Right lobe of liver (tissue), 6 donors: ENCODE measurements around the gene EYA4. TPM values are rescaled to one million over a fixed set of nuclear protein-coding genes. Genes with fewer than 3 reads are reported as not detected.

ENCODE experiments used
- ATAC-seq, 4 donors: fragments of 200-7000 bp; cut with Tn5 transposase; one replicate each; pipeline ENCODE4 v1.9.1; 2020; ENCODE audit warnings: mild to moderate bottlenecking in 4 of 4, moderate library complexity in 4 of 4
- DNase-seq, 3 donors: peaks; one replicate each; pipeline ENCODE4 v3.0.0-alpha.2; 2020
- H3K27ac ChIP-seq, 3 donors: fragments of 200-600 bp; one replicate each; pipeline ENCODE4 v1.8.0; 2022
- H3K27me3 ChIP-seq, 2 donors: fragments of 200-600 bp; one replicate each; pipeline ENCODE4 v1.8.0; 2022
- H3K36me3 ChIP-seq, 4 donors: fragments of 200-600 bp; sonication (generic) in 1 of 4; one replicate each; pipeline versions ENCODE4 v1.5.1 to v1.8.0; 2017 to 2022; ENCODE audit warnings: control low read depth in 1 of 4
- H3K4me1 ChIP-seq, 4 donors: fragments of 200-600 bp; sonication (generic) in 1 of 4; one replicate each; pipeline versions ENCODE4 v1.5.1 to v1.8.0; 2017 to 2022; ENCODE audit warnings: control low read depth in 1 of 4
- H3K4me3 ChIP-seq, 3 donors: fragments of 200-600 bp; one replicate each; pipeline ENCODE4 v1.8.0; 2022
- H3K9me3 ChIP-seq, 4 donors: fragments of 200-600 bp; sonication (generic) in 1 of 4; one replicate each; pipeline versions ENCODE4 v1.5.1 to v1.8.0; 2017 to 2022; ENCODE audit warnings: control low read depth in 1 of 4
- CTCF ChIP-seq, 4 donors: fragments of 200-600 bp in 3 of 4; fragments of 450-650 bp in 1 of 4; IDR thresholded peaks; one replicate each; pipeline versions ENCODE4 v1.5.1 to v1.8.0; 2016 to 2022; ENCODE audit warnings: antibody characterized with exemption in 4 of 4, mild to moderate bottlenecking in 2 of 4
- POLR2A ChIP-seq: fragments of 450-650 bp; IDR thresholded peaks from one replicate; pipeline ENCODE4 v1.6.1; 2017; ENCODE audit warnings: antibody characterized with exemption, mild to moderate bottlenecking
- WGBS: methylation state at CpG from one replicate; pipeline ENCODE4 v1.1.6; 2018; ENCODE audit warnings: low coverage, low lambda C conversion rate; ENCODE audit not compliant: insufficient coverage; ENCODE audit errors: missing lambda C conversion rate; 5-methylcytosine and 5-hydroxymethylcytosine counted together
- intact Hi-C, 2 donors: fragments of 100-400 bp; cut with DNase I; formaldehyde crosslinking; loops; one replicate each; pipeline versions ENCODE4 v1.11.2 to v1.14.1; 2022
- total RNA-seq, 6 experiments: library from RNA; depleted of rRNA in 2 of 6; stranded (reverse); fragments of >200 nt in 2 of 6; fragmentation: NEBNext Ultra II Directional in 3 of 6; extraction: Animal tissue kit (Norgen Biotek cat#: 25700) in 3 of 6; gene quantifications; one replicate each; pipeline versions ENCODE4 v1.1.0 to v1.2.4, GENCODE V29; 2016 to 2023
- donor health status: DM: no; HTN: yes; CAD: no.
- donor health status: DM: no; HTN: no; CAD: no.
- donor health status: DM: no; HTN: no; CAD: no.
- donor health status: DM: no; HTN: yes; CAD: no.
- donor health status: DM: no; HTN: yes; CAD: no.

EYA4 gene
- total RNA-seq, 6 experiments from 2014 or later = 0.09 to 0.37 (median 0.35) TPM; not detected in 1

GRCh38 chr6:133358574-133359150 lies 117.5 kb downstream of the EYA4 start:
- WGBS = 67% methylated on average over 5 of the region's 5 CpGs
- Histone ChIP-seq H3K4me1 (no peaks in the 10 kb centered on the region), H3K36me3 (no peaks in the 10 kb centered on the region), H3K27me3 (no peaks in the 10 kb centered on the region), H3K4me3 (no peak overlapping the region), H3K9me3 (no peaks in the 10 kb centered on the region), H3K27ac (no peak overlapping the region)
- intact Hi-C loops = no loop called here
- TF ChIP-seq CTCF (IDR thresholded peaks at IDR 0.05) = no peak
- TF ChIP-seq POLR2A = no peak
- ATAC-seq (no peak), DNase-seq (no peak)

DNA sequence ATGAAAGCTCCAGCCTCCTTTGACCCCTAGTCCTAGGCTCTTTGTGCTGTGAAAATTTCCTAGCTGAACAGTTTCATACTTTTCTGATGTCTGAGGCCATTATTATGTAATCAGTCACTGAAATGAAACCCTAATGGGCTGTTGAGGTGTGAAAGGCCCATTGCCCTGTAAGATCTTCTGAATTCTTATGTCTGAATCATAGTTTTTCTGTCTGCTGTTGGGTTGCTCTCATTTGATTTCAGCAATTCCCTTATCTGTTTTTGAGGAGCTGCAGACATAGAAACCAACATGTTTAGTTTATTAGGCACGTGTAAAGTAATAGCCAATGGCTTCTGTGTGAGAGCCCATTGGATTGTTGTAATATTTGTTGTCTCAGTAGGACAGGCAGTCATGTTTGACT lies 118.1 kb downstream of the EYA4 start:
- TF ChIP-seq POLR2A = no peak
- no peak for TF ChIP-seq CTCF (IDR thresholded peaks at IDR 0.05)

DNA sequence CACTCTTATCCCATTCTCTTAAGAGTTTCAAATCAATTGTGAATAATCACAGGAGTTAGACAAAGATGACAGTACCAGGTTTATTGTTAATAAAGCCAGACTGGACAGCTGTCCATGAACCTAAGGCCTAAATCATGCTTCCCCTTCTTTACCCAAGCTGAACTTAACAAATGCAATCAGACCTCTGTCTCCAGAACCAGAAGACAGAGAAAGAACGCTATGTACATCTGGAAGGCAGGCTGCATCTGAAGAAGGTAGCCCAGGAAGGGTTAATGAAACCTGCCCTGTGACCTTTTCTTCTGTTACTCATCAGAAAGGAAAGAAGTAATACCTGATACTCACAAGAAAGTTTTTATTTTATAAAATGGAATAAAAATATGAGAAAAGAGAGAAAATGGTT lies 118.6 kb downstream of the EYA4 start:
- intact Hi-C loops = no loop called here
- ATAC-seq = no peak
- 75% methylated on average over 1 of the region's 1 CpG for WGBS
- H3K27ac ChIP-seq = no peak overlapping the region
- H3K27me3 ChIP-seq = no peaks in the 10 kb centered on the region
- no peak overlapping the region for H3K4me3 ChIP-seq
- no peak for DNase-seq
- H3K4me1 ChIP-seq = no peaks in the 10 kb centered on the region
- no peaks in the 10 kb centered on the region for H3K36me3 ChIP-seq
- no peaks in the 10 kb centered on the region for H3K9me3 ChIP-seq
- TF ChIP-seq CTCF (IDR thresholded peaks at IDR 0.05) = no peak
- no peak for TF ChIP-seq POLR2A

More for the DNA sequence above, 118.1 kb downstream of the EYA4 start:
- ATAC-seq (no peak), DNase-seq (no peak)
- no peaks in the 10 kb centered on the region for H3K27me3 ChIP-seq
- no peaks in the 10 kb centered on the region for H3K4me1 ChIP-seq
- intact Hi-C loops = no loop called here
- no peaks in the 10 kb centered on the region for H3K36me3 ChIP-seq
- WGBS = 89% methylated on average over 1 of the region's 1 CpG
- no peaks in the 10 kb centered on the region for H3K9me3 ChIP-seq
- H3K4me3 ChIP-seq = no peak overlapping the region
- H3K27ac ChIP-seq = no peak overlapping the region

DNA sequence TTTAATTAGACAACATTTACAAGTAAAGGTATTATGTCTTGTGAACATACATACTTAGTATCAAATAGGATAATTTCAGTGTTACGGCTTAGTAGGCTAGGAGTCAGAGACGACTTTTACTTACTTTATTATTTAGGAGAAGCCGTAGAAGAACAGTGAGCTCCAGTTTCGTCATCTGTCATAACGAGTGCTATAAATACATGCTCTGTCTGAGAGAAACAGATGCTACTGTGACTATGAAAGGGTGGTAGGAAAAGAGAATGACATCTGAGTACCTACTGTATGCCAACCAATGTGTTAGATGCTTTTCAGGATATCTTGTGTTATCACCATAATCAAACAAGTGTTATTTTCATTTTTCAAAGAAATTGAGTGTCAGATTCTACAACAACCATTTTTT lies 119.0 kb downstream of the EYA4 start:
- TF ChIP-seq CTCF (IDR thresholded peaks at IDR 0.05) (no peak), POLR2A (no peak)
- Histone ChIP-seq H3K36me3 (no peaks in the 10 kb centered on the region), H3K27ac (no peak overlapping the region), H3K27me3 (no peaks in the 10 kb centered on the region), H3K4me1 (no peaks in the 10 kb centered on the region), H3K4me3 (no peak overlapping the region), H3K9me3 (no peaks in the 10 kb centered on the region)
- DNase-seq = no peak
- intact Hi-C loops = no loop called here
- 74% methylated on average over 5 of the region's 5 CpGs for WGBS
- ATAC-seq = no peak

DNA sequence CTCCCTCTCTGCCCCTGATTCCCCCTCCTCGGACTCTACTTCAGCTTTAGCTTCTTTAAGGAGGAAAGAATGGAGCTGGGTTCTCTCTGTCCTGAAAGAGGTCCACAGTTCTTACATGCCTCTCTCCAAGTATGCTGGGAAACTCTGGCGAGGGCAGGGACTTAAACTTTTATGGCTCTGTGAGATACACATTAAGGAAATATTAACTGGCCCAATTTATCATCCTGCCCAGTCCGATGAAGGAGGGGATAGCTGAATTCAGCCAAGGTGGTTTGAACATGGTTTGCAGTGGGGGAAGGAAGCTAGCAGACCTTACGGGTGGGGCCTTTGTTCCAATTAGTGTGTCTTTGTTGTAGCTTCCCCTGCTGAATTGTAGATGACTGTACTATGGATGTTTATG lies 121.7 kb downstream of the EYA4 start:
- ATAC-seq (no peak), DNase-seq (no peak)
- WGBS = 43% methylated on average over 3 of the region's 4 CpGs
- H3K4me1 ChIP-seq = no peaks in the 10 kb centered on the region
- TF ChIP-seq CTCF (IDR thresholded peaks at IDR 0.05) = no peak
- no peak for TF ChIP-seq POLR2A
- intact Hi-C loops = no loop called here
- H3K27me3 ChIP-seq = no peaks in the 10 kb centered on the region
- H3K9me3 ChIP-seq = no peaks in the 10 kb centered on the region
- no peak overlapping the region for H3K27ac ChIP-seq
- no peaks in the 10 kb centered on the region for H3K36me3 ChIP-seq
- H3K4me3 ChIP-seq = no peak overlapping the region
